Fibroblast of peridontal ligament (primary cell): ENCODE measurements around the gene TDO2.

Experiments
- DNase-seq: peaks from one replicate; pipeline ENCODE4 v3.0.0-alpha.2; 2010; ENCODE audit errors: extremely low read depth

The TDO2 gene

GRCh38 chr4:155953151-155954117, 49.9 kb downstream of the TDO2 start, which contains the start of gene CTSO:
CTSO (minus strand) TSS chr4:155953866; CDS start chr4:155953847, 19 bp downstream.
- peak; percentile 93 for DNase-seq

GRCh38 chr4:155954118-155954685, 50.7 kb downstream of the TDO2 start:
- no peak for DNase-seq

GRCh38 chr4:155954939-155955338, 51.4 kb downstream of the TDO2 start:
- no peak for DNase-seq

GRCh38 chr4:155956461-155956860, 53.0 kb downstream of the TDO2 start:
- DNase-seq, result no peak

GRCh38 chr4:155959417-155959816, 55.9 kb downstream of the TDO2 start:
- DNase-seq, result no peak

- peak; percentile 71 for DNase-seq
These were observed 57.0 kb downstream of the TDO2 start for GRCh38 chr4:155960522-155960921.

GRCh38 chr4:155961575-155961974, 58.1 kb downstream of the TDO2 start:
- no peak for DNase-seq

GRCh38 chr4:155962767-155963166, 59.3 kb downstream of the TDO2 start:
- DNase-seq, result no peak

- DNase-seq, result no peak
These were observed 60.8 kb downstream of the TDO2 start for GRCh38 chr4:155964016-155964891.

GRCh38 chr4:155966171-155966570, 62.7 kb downstream of the TDO2 start:
- DNase-seq, result no peak

GRCh38 chr4:155966731-155967395, 63.4 kb downstream of the TDO2 start:
- peak; percentile 45 for DNase-seq
